GM23338 (cell line): ENCODE data around the gene GRIK1. TPM values are rescaled to one million over a fixed set of nuclear protein-coding genes. Genes with fewer than 3 reads are reported as not detected.

Source experiments
- ATAC-seq: fragments of 200-7000 bp; cut with Tn5 transposase; 3 replicates; pipeline ENCODE4 v1.9.1; 2020
- DNase-seq: peaks from one replicate; pipeline ENCODE4 v3.0.0-alpha.2; 2015; ENCODE audit warnings: low spot score
- H2AFZ ChIP-seq: fragments of 200-600 bp; sonication (generic); 2 replicates; pipeline ENCODE4 v1.8.0; 2016; ENCODE audit warnings: antibody characterized with exemption, mild to moderate bottlenecking, moderate library complexity
- H3F3A ChIP-seq: fragments of 200-600 bp; sonication (generic); replicated peaks from 2 replicates; pipeline ENCODE4 v1.8.0; 2017; ENCODE audit warnings: antibody characterized with exemption, mixed run types, low read depth
- H3K27ac ChIP-seq: fragments of 200-600 bp; sonication (generic); 2 replicates; pipeline ENCODE4 v1.6.1; 2016; ENCODE audit warnings: low read depth
- H3K27me3 ChIP-seq: fragments of 200-600 bp; sonication (generic); 2 replicates; pipeline ENCODE4 v1.8.0; 2016; ENCODE audit warnings: mild to moderate bottlenecking, mixed run types, moderate library complexity; ENCODE audit not compliant: insufficient read depth
- H3K36me3 ChIP-seq: fragments of 200-600 bp; sonication (generic); 2 replicates; pipeline ENCODE4 v1.8.0; 2016; ENCODE audit warnings: mild to moderate bottlenecking; ENCODE audit not compliant: insufficient read depth
- H3K4me1 ChIP-seq: fragments of 200-600 bp; sonication (generic); 2 replicates; pipeline ENCODE4 v1.8.0; 2016; ENCODE audit warnings: mild to moderate bottlenecking, moderate library complexity; ENCODE audit not compliant: insufficient read depth
- H3K4me2 ChIP-seq: fragments of 200-600 bp; sonication (generic); 2 replicates; pipeline ENCODE4 v1.7.1; 2017; ENCODE audit warnings: mixed run types
- H3K4me3 ChIP-seq: fragments of 200-600 bp; sonication (generic); 2 replicates; pipeline ENCODE4 v1.6.1; 2016; ENCODE audit warnings: mixed run types
- H3K79me2 ChIP-seq: fragments of 200-600 bp; sonication (generic); replicated peaks from 2 replicates; pipeline ENCODE4 v1.8.0; 2017; ENCODE audit warnings: mild to moderate bottlenecking; ENCODE audit not compliant: insufficient read depth
- H3K9me2 ChIP-seq: fragments of 200-600 bp; sonication (generic); 2 replicates; pipeline ENCODE4 v1.8.0; 2017; ENCODE audit not compliant: insufficient read depth
- H4K20me1 ChIP-seq: fragments of 200-600 bp; sonication (generic); replicated peaks from 2 replicates; pipeline ENCODE4 v1.8.0; 2017; ENCODE audit warnings: mild to moderate bottlenecking; ENCODE audit not compliant: insufficient read depth
- H3K27ac Mint-ChIP-seq: 2 replicates; pipeline ENCODE4 v1.8.0; 2020; ENCODE audit warnings: inconsistent platforms, mild to moderate bottlenecking, moderate library complexity, mixed read lengths
- H3K27me3 Mint-ChIP-seq: 3 replicates; pipeline ENCODE4 v1.8.0; 2022; ENCODE audit warnings: low read depth, mild to moderate bottlenecking, moderate library complexity, mixed read lengths, inconsistent platforms; ENCODE audit not compliant: insufficient read depth, poor library complexity
- H3K36me3 Mint-ChIP-seq: 3 replicates; pipeline ENCODE4 v1.8.0; 2021; ENCODE audit warnings: low read depth, mild to moderate bottlenecking, inconsistent platforms, moderate library complexity, mixed read lengths
- H3K4me1 Mint-ChIP-seq: 3 replicates; pipeline ENCODE4 v1.8.0; 2020; ENCODE audit warnings: mild to moderate bottlenecking, inconsistent platforms, mixed read lengths
- H3K4me3 Mint-ChIP-seq: 3 replicates; pipeline ENCODE4 v1.8.0; 2021; ENCODE audit warnings: moderate library complexity, mild to moderate bottlenecking, inconsistent platforms, mixed read lengths
- H3K9me3 Mint-ChIP-seq: 3 replicates; pipeline ENCODE4 v1.8.0; 2020; ENCODE audit warnings: moderate library complexity, mild to moderate bottlenecking, inconsistent platforms, mixed read lengths
- CREB1 ChIP-seq: fragments of 250-450 bp; sonication (Bioruptor Pico); IDR thresholded peaks from 2 replicates; pipeline ENCODE4 v1.5.0; 2020; ENCODE audit warnings: low read depth, mild to moderate bottlenecking, moderate library complexity
- EZH2 ChIP-seq: fragments of 200-600 bp; sonication (generic); IDR thresholded peaks from one replicate; pipeline ENCODE4 v1.8.0; 2017; ENCODE audit warnings: antibody characterized with exemption, mild to moderate bottlenecking, low read depth; ENCODE audit not compliant: unreplicated experiment
- EZH2phosphoT487 ChIP-seq: fragments of 200-600 bp; sonication (generic); IDR thresholded peaks from one replicate; pipeline ENCODE4 v1.8.1; 2018; ENCODE audit warnings: antibody characterized with exemption; ENCODE audit not compliant: unreplicated experiment
- NANOG ChIP-seq: IDR thresholded peaks from 2 replicates; pipeline ENCODE4 v1.6.1; 2016; ENCODE audit warnings: antibody characterized with exemption, borderline replicate concordance
- POLR2AphosphoS5 ChIP-seq: IDR thresholded peaks from 2 replicates; pipeline ENCODE4 v1.6.1; 2016; ENCODE audit warnings: antibody characterized with exemption, low read depth
- STAT1 ChIP-seq: IDR thresholded peaks from one replicate; pipeline ENCODE4 v1.6.1; 2016; ENCODE audit warnings: antibody characterized with exemption; ENCODE audit not compliant: unreplicated experiment
- ZNF114 ChIP-seq: fragments of 250-450 bp; sonication (Bioruptor Pico); IDR thresholded peaks from 2 replicates; pipeline ENCODE4 v1.5.0; 2020; ENCODE audit warnings: mild to moderate bottlenecking, moderate library complexity
- ZNF331 ChIP-seq: fragments of 250-450 bp; sonication (Bioruptor Pico); IDR thresholded peaks from 2 replicates; pipeline ENCODE4 v1.5.0; 2020; ENCODE audit warnings: low read depth, mild to moderate bottlenecking, moderate library complexity
- polyA plus RNA-seq: library from polyadenylated mRNA; unstranded; fragments of >200 nt; fragmentation: Nextera tagmentation; extraction: Ambion mirVana; gene quantifications from 2 replicates; pipeline ENCODE4 v1.2.1, GENCODE V29; 2016
- total RNA-seq: library from RNA; depleted of rRNA; stranded (reverse); fragments of >200 nt; shearing (Covaris generic); gene quantifications from 2 replicates; pipeline ENCODE4 v1.2.3, GENCODE V29; 2014
- TF ChIP-seq, protein P1 (sequence below), 2 experiments: fragments of 200-600 bp in 1 of 2; sonication (generic) in 1 of 2; conservative IDR thresholded peaks; 2 replicates each; pipeline versions ENCODE4 v1.5.1 to v1.6.1; 2016 to 2017; ENCODE audit warnings: antibody characterized with exemption in 2 of 2, low read depth in 2 of 2, mild to moderate bottlenecking in 2 of 2, moderate library complexity in 1 of 2
- TF ChIP-seq, protein P2 (sequence below): IDR thresholded peaks from one replicate; pipeline ENCODE4 v1.6.1; 2018; ENCODE audit warnings: antibody characterized with exemption; ENCODE audit not compliant: unreplicated experiment
- TF ChIP-seq, protein P3 (sequence below): IDR thresholded peaks from 2 replicates; pipeline ENCODE4 v1.6.1; 2016; ENCODE audit warnings: antibody characterized with exemption

GRIK1 gene
- total and polyA plus RNA-seq, 2 experiments from 2014 or later: 0.18 to 0.42 TPM

DNA sequence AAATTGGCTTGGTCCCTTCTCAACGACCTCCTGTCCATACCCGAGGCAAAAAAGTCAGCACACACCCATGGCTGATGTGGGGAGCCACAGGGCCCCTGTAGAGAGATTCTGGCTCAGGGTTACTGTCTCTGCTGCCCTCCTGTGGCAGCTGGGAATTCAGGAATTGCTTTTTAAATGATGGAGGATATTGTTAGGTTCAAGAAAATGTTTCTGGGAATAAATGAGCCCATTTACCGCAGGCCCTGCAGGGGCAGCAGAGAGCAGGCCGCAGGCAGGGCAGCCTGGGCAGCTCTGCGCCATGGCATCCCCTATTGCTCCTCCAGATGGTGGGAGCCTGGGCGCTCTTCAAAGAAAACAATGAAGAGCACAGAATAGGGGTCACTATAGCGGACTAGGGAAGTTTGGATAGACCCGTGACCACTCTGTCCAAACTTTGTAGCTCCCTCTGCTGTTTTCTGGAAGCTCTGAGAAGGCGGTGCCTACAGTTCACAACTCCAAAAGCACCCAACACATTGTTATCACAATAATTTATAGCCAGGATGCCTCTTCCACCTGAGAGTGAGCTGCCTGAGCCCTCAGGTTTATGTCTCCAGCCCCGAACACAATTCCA is 440.0 kb downstream of the GRIK1 start (continued):
- TF ChIP-seq, protein P1, sequence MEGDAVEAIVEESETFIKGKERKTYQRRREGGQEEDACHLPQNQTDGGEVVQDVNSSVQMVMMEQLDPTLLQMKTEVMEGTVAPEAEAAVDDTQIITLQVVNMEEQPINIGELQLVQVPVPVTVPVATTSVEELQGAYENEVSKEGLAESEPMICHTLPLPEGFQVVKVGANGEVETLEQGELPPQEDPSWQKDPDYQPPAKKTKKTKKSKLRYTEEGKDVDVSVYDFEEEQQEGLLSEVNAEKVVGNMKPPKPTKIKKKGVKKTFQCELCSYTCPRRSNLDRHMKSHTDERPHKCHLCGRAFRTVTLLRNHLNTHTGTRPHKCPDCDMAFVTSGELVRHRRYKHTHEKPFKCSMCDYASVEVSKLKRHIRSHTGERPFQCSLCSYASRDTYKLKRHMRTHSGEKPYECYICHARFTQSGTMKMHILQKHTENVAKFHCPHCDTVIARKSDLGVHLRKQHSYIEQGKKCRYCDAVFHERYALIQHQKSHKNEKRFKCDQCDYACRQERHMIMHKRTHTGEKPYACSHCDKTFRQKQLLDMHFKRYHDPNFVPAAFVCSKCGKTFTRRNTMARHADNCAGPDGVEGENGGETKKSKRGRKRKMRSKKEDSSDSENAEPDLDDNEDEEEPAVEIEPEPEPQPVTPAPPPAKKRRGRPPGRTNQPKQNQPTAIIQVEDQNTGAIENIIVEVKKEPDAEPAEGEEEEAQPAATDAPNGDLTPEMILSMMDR (conservative IDR thresholded peaks at IDR 0.05; ENCODE audit: low read depth in 2 of 2): peak; percentile 77 to 94

DNA sequence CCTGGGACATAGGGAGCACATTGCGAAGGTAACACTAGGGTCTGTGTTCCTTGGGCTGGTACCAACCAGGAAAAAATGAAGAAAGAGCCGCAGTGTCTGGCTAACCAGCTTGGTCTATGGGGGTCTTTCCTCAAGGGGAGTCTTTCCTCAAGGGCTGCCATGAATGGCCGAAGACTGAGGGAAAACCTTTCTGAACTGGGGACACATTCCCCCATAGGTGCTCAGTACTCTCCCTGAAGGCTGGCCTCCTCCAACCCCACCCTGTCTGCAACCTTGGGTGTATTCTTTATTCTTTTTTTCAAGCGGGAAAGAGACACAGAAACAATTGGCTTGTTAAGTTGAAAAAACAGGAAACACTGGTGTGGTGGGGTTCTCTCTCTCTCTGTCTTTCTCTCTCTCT is 440.6 kb downstream of the GRIK1 start:
- Mint-ChIP-seq H3K9me3 (peaks cover 16% of the 10 kb centered on the region), H3K4me3 (no peak overlapping the region), H3K27me3 (peaks cover 6% of the 10 kb centered on the region), H3K36me3 (peaks cover 17% of the 10 kb centered on the region), H3K27ac (no peak overlapping the region), H3K4me1 (no peaks in the 10 kb centered on the region)
- Histone ChIP-seq H4K20me1 (no peaks in the 10 kb centered on the region), H3K4me2 (no peak overlapping the region), H2AFZ (no peak overlapping the region), H3K27ac (no peak overlapping the region), H3K36me3 (peaks cover 3% of the 10 kb centered on the region; the same call in 1 of the 2 replicates), H3K4me1 (no peaks in the 10 kb centered on the region), H3K9me2 (peaks cover 13% of the 10 kb centered on the region), H3K4me3 (no peak overlapping the region), H3K79me2 (no peaks in the 10 kb centered on the region), H3F3A (no peaks in the 10 kb centered on the region), H3K27me3 (no peaks in the 10 kb centered on the region)
- TF ChIP-seq ZNF331 (CRISPR knock-in tag) (no peak), NANOG (no peak), EZH2phosphoT487 (no peak), STAT1 (no peak)
- DNase-seq (no peak), ATAC-seq (no peak)

DNA sequence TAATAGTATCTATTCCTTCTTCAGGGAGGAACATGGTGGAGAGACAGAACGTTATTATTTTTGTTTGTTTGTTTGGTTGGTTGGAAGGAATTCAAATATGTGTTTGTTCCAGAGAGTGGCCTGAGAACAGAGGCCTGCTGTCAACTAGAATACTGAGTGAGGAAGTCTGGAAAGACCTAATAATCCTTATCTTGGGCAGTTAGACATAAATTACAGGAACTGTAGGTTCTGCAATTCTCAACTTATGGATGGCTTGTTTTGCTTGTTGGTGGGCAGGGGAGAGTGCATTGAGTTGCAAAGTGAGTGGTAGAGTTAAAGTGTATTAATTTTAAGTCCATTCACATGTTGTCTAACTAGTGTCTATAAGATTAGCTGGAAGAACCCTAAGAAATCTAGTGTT is 443.5 kb downstream of the GRIK1 start:
- Histone ChIP-seq H3K4me1 (no peaks in the 10 kb centered on the region), H3K27ac (no peak overlapping the region), H3K36me3 (peaks cover 3% of the 10 kb centered on the region; the same call in 1 of the 2 replicates), H3K4me2 (no peak overlapping the region), H2AFZ (no peak overlapping the region), H3K9me2 (peaks cover 11% of the 10 kb centered on the region), H3K79me2 (no peaks in the 10 kb centered on the region), H3F3A (no peaks in the 10 kb centered on the region), H4K20me1 (no peaks in the 10 kb centered on the region), H3K27me3 (no peaks in the 10 kb centered on the region), H3K4me3 (no peak overlapping the region)
- H3K27me3 Mint-ChIP-seq: peaks cover 4% of the 10 kb centered on the region
- no peaks in the 10 kb centered on the region for H3K4me1 Mint-ChIP-seq
- peaks cover 16% of the 10 kb centered on the region for H3K9me3 Mint-ChIP-seq
- ATAC-seq (no peak), DNase-seq (no peak)
- H3K36me3 Mint-ChIP-seq: peaks cover 17% of the 10 kb centered on the region
- H3K4me3 Mint-ChIP-seq: no peak overlapping the region
- no peak overlapping the region for H3K27ac Mint-ChIP-seq
- TF ChIP-seq POLR2AphosphoS5 (no peak), ZNF114 (CRISPR knock-in tag) (no peak), CREB1 (CRISPR knock-in tag) (no peak), EZH2 (no peak), STAT1 (no peak)
- TF ChIP-seq, protein P2, sequence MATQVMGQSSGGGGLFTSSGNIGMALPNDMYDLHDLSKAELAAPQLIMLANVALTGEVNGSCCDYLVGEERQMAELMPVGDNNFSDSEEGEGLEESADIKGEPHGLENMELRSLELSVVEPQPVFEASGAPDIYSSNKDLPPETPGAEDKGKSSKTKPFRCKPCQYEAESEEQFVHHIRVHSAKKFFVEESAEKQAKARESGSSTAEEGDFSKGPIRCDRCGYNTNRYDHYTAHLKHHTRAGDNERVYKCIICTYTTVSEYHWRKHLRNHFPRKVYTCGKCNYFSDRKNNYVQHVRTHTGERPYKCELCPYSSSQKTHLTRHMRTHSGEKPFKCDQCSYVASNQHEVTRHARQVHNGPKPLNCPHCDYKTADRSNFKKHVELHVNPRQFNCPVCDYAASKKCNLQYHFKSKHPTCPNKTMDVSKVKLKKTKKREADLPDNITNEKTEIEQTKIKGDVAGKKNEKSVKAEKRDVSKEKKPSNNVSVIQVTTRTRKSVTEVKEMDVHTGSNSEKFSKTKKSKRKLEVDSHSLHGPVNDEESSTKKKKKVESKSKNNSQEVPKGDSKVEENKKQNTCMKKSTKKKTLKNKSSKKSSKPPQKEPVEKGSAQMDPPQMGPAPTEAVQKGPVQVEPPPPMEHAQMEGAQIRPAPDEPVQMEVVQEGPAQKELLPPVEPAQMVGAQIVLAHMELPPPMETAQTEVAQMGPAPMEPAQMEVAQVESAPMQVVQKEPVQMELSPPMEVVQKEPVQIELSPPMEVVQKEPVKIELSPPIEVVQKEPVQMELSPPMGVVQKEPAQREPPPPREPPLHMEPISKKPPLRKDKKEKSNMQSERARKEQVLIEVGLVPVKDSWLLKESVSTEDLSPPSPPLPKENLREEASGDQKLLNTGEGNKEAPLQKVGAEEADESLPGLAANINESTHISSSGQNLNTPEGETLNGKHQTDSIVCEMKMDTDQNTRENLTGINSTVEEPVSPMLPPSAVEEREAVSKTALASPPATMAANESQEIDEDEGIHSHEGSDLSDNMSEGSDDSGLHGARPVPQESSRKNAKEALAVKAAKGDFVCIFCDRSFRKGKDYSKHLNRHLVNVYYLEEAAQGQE: no peak
- TF ChIP-seq, protein P3, sequence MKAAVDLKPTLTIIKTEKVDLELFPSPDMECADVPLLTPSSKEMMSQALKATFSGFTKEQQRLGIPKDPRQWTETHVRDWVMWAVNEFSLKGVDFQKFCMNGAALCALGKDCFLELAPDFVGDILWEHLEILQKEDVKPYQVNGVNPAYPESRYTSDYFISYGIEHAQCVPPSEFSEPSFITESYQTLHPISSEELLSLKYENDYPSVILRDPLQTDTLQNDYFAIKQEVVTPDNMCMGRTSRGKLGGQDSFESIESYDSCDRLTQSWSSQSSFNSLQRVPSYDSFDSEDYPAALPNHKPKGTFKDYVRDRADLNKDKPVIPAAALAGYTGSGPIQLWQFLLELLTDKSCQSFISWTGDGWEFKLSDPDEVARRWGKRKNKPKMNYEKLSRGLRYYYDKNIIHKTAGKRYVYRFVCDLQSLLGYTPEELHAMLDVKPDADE: no peak
- TF ChIP-seq, protein P1 (conservative IDR thresholded peaks at IDR 0.05; ENCODE audit: low read depth in 2 of 2): no peak
